GM19463 (cell line): ENCODE data around the gene LRP5.
"Not testable (repeated sequence)": the region's sequence is repeated elsewhere in the genome, so short reads cannot be mapped to it uniquely, and the experiment has no call there.

ENCODE experiments used
- ATAC-seq: cut with Tn5 transposase; IDR thresholded peaks from one replicate; pipeline ENCODE4 v1.9.1; 2021; ENCODE audit warnings: mild to moderate bottlenecking, moderate library complexity; ENCODE audit not compliant: unreplicated experiment

The LRP5 gene

DNA sequence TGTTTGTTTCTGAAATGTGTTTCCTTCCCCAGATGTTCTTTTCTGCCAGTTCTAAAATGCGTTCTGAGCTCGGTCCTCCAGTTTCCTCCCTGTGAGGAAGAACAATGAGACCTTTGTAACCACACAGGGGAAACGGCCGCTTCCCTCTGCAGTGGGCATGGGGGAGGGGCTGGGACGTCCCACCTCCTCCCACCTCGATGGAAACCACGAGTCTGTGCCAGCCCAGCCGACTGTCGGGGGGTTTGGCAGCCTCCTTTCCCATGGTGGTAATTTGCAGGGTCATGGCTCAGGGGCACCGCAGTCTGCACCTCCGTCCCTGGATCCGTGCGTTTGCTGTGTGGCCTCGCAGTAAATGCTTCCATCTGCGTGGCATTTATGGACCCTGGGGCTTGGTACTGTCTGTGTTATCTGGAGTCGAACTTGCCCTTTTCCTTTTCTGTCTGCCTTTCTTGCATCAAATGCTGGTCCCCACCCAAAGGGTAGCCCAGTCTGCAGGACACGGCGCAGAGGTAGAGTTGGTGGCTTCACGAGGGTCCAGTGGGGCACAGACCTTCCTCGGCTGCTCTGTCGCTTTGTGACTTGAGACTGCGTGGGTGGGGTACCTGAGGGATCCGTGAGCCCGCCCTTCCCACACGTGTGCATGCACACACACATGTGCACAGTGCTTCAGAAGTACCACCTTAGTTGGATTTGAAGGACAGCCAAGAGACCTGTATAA lies 16.1 kb downstream of the LRP5 start:
- ATAC-seq: no peak

DNA sequence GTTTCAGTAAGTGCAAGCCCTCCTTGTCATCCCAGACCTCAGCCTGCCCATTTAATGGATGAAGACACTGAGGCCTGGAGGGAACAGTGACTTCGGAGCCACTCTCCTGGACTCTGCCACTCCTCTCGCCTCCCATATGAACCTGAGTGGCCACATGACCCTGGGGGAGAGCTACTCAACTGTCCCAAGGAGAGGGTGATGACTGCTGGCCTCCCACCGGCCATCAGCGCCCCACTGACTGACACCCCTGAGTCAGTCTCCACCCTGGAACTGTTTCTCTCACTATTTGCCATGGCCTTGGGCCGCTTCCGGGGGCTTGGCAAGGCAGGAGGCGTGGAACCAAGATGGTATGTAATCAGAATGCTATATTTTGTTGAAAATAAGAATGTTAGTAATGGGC lies 17.1 kb downstream of the LRP5 start:
- ATAC-seq: no peak

DNA sequence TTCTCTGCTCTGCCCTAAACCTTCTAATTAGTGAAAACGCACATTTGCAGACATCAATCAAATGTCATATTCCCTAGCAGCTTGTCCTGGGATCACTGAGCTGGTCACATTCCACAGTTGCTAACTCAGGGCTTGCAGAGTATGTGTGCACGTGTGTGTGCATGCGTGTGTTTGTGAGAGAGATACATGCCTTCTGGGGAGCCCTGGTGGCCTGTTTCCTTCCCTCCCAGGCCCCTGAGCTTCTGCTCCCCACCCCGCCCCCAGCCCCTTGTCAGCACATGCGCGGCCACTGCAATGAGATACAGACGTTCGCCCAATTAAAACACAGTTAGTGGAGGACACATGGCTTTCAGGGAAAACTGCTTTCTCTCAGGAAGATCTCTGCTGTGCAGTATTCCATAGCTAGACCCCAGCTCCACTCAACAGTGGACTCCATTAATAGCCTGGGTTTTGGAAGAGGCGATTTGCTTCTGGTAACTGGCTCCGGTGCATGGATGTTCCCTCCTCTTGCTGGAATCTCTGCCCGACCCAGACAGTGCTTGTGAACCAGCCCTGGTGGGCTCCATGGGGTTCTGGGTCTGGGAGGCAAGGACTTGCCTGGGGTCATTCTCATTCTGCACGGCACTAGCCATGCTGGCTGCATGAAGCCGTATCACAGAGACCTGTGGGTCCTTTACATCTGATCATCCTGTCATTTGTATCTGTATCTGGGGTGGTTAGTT lies 17.7 kb downstream of the LRP5 start:
- no peak for ATAC-seq

DNA sequence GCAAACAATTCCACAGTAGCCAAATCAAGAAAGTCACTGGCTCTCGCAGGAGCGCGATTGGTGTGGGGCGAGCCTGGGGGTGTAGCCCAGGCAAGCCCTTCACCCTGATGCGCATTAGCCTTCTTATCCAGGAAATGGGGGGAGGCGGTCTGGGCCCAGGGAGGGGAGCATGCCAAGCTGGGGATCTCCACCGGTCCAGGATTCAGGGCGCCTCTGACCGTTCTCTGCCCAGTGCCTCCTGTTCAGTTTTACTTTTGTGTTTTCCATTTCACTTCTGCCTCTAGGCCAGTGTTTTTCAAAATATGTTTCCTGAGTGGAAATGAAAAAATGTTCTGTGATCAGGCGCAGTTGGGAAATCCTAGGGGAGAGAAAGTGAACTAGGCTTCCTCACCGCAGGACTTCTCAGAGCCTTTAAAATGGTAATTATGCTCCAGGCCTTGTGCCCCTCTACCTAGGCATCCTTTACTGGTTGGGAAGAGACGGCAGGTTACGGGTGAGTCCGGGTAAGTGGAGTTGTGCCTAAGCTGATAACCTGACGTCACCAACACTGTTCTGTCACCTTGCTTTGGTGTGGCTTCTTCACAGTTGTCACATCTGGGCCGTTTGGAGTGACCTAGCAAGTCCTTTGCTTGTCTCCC lies 18.4 kb downstream of the LRP5 start:
- no peak for ATAC-seq

DNA sequence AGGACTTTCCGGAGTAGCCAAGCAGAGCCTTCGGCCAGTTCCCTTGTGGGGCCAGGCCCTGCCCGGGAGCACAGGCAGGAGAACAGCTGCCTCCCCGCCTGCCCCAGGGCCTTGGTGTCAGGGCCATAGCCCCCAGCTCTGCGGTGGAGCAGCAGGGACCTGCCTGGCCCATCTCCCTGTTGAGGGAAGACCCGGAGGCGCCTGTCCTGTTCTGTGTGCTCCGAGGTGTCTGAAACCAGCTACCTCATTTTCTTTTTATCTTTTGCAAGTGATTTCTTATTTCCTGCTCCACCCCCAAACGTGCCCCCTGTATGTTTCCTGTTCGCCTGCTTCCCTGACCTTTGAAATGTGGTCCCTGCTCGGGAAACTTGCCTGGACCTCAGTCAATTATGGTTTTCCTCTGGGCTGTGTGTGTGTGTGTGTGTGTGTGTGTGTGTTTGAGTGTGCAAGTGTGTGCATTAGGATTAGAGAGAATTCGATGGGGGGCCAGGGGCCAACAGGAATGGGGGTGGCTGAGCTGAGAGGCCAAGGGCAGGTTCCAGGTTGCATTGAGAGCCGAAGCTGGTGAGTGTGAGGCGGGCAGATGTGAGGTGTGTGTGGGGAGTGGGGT lies 19.1 kb downstream of the LRP5 start:
- no peak for ATAC-seq

DNA sequence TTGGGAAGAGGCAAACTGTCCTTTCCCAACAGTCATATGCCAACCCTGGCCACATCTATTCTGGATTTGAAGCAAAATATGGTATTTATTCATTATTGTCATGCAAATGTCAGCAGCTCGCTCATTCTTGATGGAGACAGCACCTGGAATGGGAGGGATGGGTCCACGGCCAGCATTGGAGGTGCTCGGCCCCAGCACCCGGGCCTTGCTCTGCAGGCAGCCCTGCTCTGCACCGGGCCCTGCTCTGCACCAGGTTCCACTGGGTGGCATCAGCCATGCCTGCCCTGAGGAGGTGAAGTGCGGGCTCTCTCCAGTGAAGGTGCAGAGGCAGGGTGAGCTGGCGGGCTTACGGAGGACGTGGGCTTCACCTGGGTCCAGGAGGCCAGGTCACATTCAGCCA lies 19.8 kb downstream of the LRP5 start:
- ATAC-seq: no peak

DNA sequence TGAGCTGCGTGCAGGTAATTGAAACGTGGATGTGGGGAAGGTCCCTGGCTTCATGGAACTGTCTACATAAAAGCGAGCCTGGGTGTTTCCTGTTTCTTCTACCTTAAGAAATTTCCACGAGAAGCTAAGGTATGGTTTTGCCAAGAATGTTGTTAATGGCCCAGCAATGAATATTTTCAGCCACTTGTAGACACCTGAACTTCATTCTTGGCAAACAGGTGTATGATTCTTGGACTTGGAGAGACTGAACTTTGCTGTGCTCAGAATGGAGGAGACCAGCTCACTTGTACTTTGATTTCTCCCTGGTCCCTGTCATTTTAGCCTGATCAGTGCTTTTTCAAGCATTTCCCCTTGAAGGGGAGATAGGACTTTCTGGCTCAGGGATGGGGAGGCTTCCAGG lies 20.8 kb downstream of the LRP5 start:
- ATAC-seq: no peak

DNA sequence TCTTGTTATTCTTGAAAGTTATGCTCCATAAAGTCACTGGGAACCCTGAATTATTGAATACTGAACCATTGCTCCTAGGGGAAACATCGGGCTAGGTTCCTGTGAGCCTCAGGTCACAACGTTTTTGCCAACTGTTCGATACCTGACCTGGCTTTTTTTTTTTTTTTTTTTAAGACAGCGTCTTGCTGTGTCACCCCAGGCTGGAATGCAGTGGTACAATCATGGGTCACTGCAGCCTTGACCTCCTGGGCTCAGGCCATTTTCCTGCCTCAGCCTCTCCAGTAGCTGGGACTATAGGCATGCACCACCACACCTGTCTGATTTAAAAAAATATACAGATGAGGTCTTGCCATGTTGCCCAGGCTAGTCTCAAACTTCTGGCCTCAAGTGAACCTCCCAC lies 22.5 kb downstream of the LRP5 start:
- no peak for ATAC-seq

DNA sequence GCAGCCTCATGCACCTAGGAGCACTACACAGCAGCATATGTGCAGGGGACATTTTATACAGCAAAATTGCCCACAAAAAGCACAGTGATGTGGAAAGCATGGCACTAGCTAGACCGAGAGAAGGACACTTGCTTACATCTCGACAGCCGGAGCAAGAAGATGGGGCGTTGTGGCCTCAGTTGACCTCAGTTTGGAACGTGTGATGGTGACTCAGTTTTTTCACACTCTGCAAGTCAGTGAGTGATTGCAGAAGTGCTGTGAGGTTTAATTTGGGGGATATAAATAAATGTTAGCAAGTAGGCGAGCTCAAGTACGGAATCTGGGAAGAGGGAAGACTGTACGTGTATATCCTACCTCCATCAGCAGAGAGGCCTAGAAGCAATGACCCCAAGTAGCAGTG lies 23.3 kb downstream of the LRP5 start:
- no peak for ATAC-seq

DNA sequence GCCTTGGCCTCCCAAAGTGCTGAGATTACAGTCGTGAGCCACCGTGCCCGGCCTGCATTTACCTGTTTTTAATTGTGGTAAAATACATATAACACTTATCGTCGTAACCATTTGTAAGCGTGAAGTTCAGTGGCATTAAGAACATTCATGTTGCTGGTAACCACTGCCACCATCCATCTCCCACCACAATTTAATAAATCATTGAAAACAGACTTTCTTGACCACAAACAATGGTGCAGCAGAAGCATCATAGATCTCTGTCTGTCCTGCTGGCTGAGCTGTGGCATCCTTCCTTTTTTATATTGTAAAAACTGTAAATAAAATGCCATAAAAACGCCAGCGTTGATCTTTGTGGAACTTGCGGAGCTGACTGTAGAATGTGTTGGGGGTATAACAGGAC lies 24.3 kb downstream of the LRP5 start:
- no peak for ATAC-seq

DNA sequence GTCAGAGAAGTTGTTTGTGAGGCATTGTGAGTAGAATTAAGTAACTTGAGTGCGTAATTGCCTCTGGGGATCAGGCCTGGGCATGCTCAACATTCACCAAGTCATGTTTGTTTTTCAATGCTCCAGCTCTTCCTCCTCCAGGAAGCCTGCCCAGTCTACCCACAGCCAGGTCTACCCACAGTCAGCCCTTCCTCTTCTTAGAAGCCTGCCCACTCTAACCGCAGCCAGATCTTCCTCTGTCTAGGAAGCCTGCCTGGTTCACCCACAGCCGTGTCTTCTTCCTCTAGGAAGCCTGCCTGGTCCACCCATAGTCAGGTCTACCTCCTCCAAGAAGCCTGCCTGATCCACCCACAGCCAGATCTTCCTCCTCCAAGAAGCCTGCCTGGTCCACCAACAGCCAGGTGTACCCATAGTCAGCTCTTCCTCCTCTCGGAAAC lies 25.0 kb downstream of the LRP5 start:
- ATAC-seq: no peak

DNA sequence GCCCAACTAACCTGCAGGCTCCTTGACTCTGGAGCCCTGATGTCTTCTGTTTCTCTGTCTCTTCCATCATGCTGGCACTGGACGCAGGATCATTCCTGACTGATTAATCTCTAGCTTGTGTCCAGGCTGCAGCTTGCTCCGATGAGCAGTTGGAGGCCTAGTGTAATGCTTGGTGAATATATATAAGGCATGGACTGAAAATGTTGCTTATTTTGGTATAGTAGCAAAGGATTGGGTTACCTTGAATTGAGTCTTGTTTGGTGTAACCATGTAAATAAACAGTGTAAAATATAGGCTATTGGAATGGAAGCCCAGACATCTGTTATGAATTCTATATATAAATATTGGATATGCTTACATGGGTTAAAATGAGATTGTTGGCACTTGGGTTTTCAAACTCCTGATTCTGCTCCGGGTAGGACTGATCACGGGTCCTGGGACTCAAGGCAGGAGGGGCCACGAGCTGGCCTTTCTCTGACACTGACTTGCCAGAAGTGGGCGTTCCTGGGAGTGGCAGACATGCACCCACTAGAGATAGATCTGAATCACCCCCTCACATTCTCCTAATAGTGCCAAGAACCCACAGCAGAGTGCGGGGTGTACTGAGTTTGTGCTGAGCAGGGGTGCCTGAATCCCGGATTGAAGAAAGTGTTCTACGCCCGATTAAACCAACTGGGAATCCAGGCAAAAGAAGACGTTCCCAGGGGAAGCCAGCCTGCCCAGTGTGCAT lies 25.8 kb downstream of the LRP5 start:
- ATAC-seq: no peak

DNA sequence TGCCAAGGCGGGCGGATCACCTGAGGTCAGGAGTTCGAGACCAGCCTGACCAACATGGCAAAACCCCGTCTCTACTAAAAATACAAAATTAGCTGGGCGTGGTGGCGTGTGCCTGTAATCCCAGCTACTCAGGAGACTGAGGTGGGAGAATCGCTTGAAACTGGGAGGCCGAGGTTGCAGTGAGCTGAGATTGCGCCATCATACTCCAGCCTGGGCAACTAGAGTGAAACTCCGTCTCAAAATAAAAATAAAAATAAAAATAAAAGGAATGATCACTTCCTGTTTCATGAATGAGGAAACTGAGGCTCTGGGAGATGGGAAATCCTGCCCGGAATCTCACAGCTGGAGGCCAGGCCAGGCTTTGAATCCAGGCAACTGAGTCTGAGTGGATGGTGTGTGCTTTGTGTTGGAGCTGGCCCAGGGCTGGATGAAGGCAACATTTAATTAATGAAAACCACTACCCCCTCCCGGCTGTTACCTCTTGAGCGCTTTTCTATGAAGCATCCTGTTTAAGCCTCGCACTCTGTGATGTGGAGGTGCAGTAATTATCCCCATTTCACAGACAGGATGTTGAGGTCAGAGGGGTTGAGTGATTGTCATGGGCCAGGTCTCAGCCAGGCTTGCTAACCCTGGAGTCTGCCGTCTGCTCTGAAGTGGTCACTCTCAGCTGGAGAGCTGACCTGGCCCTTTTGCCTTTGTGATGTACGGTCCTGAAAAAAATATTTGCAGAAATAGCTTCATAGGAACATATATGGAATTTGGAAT lies 27.8 kb downstream of the LRP5 start:
- no peak for ATAC-seq

DNA sequence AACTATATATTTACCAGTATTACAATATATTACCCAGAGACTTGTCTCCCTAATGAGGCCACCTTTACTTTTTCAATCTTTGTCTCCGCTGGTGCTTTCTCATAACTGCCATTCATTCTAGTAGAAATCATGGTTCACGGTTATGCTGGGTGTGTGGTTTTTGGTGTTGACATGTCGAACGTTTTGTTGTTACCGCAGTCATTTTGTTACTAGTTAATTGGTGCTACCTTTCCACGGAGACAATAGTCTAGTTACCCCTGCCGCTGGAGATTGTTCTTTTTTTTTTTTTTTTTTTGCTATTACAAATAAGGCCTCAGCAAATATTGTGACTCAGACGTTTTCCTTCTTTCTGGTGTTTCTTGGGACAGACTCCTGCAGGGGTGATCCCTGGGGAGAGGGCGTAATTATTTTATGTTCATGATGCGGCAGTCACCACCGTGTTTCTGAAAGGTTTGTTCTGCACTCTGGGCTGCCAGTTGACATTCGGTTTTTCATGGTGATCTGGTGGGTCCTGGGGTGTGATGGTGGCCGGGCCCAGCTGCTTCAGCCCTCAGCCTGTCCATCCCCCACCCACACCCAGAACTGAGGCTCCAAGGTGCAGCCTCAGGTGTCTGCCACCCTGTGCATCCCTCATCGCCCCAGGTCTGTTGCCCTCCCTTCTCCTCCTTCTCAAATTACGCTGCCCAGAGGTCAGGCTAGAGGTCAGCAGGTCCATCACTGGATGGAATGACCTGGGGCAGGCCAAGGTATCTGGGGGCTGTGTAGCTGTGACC lies 28.6 kb downstream of the LRP5 start:
- ATAC-seq: no peak

DNA sequence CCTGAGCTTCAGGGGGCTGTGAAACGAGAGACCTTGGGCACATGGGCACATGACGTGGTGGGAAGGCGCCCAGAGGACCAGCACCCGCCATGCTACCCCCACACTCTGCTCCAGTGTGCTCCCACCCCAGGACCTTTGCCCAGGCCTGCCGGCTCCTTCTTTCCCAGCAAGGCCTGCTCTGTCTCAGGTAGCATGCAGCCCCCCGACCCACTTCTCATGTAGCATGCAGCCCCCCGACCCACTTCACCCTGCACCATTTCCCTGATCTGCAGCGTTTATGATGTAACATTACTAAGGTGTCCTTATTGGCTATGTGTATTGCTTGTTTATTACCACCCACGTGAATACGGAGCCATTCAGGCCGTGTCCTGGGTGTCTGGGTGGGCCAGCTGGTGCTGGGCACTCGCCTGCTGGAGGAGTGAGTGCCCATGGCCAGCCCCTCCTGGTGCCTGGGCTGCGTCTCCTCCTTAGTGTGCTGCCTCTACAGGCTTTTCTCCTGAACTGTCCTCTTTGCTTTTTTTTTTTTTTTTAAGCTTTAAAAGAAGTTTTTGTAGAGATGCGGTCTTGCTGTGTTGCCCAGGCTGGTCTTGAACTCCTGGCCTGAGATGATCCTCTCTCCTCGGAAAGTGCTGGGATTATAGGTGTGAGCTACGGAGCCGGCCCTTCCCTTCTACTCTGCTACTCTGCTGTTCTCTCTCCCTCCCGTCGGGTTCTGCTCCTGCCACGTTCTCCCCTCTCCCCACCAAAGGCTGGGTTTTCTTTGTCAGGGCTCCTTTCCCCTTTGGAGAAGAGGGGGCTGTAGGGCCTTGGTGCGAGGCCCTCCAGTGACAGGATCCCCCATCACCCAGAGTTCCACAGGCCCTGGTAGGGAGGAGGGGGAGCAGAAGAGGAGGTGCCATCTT lies 29.4 kb downstream of the LRP5 start:
- no peak for ATAC-seq

DNA sequence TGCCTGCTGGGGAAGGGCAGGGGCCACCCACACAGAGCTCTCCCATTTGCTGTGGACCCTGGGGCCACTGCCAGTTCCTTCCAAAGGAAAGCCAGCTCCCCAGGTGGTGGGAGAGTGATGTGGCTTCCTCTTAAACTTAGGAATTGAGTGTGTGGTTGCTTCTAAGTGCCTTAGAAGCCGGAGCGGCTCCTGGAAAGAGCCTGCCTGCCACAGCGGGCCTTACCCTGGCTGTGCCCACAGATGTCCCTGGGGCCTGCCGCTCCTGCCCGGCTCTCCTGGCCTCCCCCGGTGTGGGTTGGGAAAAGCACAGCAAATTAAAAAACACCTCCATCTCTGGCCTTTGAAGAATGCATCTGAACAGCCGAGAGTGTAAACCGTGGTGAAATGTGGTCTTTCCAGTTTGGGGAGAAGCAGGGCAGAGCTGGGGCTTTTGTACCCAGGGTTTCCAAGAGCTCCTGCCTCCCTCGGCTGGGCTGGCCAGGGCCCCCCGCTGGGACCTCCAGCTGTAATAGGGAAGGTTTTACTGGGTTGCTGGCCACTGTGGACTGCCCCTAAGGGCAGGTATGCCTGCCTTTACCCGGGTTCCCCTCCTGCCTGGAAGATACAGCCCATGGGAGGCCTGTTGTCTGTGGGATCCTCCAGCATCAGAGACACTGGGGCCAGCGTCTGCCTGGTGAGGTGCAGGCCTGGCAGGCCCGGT lies 30.2 kb downstream of the LRP5 start:
- ATAC-seq: no peak

DNA sequence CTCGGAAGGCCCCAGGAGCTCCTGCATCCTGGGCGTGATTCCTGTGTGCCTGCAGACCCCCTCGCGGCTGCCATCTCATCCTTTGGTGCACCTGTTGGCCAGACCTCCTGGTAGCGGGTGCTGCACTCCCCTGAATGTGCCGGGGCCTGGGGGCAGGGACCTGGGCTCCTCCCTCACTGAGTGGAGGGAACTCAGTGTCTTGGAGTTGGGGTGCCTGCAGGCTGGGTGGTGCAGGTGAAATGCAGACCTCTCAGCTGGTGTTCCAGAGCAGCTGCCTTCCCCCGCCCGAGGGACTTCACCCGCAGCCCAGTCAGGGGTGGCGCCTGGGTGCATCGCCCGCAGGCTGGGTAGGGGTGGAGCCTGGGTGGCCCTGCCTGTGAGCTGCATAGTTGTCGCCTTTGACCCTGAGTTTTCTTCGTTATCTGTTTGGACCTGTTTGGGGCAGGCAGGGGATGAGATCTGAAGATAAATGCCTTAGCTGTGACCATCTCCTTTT lies 31.4 kb downstream of the LRP5 start:
- no peak for ATAC-seq

DNA sequence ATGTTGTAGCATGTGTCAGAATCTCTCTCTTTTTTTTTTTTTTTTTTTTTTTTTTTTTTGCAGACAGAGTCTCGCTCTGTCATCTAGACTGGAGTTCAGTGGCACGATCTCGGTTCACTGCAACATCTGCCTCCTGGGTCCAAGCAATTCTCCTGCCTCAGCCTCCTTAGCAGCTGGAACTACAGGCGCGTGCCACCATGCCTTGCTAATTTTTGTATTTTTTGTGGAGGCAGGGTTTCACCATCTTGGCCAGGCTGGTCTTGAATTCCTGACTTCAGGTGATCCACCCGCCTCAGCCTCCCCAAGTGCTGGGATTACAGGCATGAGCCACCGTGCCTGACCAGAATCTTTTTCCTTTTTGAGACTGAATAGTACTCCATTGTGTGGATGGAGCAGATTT lies 32.4 kb downstream of the LRP5 start:
- ATAC-seq: not testable (repeated sequence)
